DMS153 (cell line): ENCODE data around the gene DCK.

ENCODE experiments used
- DNase-seq: peaks from one replicate; lab custom pipeline; 2025; lab: John Stamatoyannopoulos, UW

Gene DCK

GRCh38 chr4:71064521-71064920 lies 71.1 kb downstream of the DCK start:
- DNase-seq = no peak

- DNase-seq = no peak
Observed at GRCh38 chr4:71065991-71066510, 72.6 kb downstream of the DCK start.

- no peak for DNase-seq
Observed at GRCh38 chr4:71066737-71067716, 73.6 kb downstream of the DCK start.

GRCh38 chr4:71069063-71069462 lies 75.6 kb downstream of the DCK start:
- no peak for DNase-seq

- DNase-seq = no peak
Observed at GRCh38 chr4:71070015-71070414, 76.6 kb downstream of the DCK start.

- DNase-seq = no peak
Observed at GRCh38 chr4:71074452-71075299, 81.2 kb downstream of the DCK start.
